IPS-20b (cell line): ENCODE measurements around the gene AKT3.
A peak's percentile ranks its signal among the peaks of the same experiment; 100 is the strongest.

Experiments used
- H3K27ac ChIP-seq: one replicate; pipeline ENCODE4 v1.5.1; 2013; ENCODE audit warnings: low read length
- H3K27me3 ChIP-seq: 2 replicates; pipeline ENCODE4 v1.6.1; 2013; ENCODE audit warnings: mild to moderate bottlenecking, low read length, inconsistent platforms; ENCODE audit not compliant: insufficient read depth
- H3K36me3 ChIP-seq: 2 replicates; pipeline ENCODE4 v1.6.1; 2013; ENCODE audit warnings: low read depth, mild to moderate bottlenecking, inconsistent platforms, low read length, moderate library complexity; ENCODE audit not compliant: insufficient read depth
- H3K4me1 ChIP-seq: 2 replicates; pipeline ENCODE4 v1.6.1; 2013; ENCODE audit warnings: mild to moderate bottlenecking, control low read depth, inconsistent platforms, low read length, moderate library complexity; ENCODE audit not compliant: insufficient read depth
- H3K4me3 ChIP-seq: 2 replicates; pipeline ENCODE4 v1.5.1; 2013; ENCODE audit warnings: mild to moderate bottlenecking, low read length, inconsistent platforms
- H3K9ac ChIP-seq: 2 replicates; pipeline ENCODE4 v1.6.1; 2013; ENCODE audit warnings: low read depth, mild to moderate bottlenecking, inconsistent platforms, low read length, moderate library complexity
- H3K9me3 ChIP-seq: 2 replicates; pipeline ENCODE4 v1.6.1; 2013; ENCODE audit warnings: mild to moderate bottlenecking, low read depth, low read length, inconsistent platforms; ENCODE audit not compliant: insufficient read depth

The AKT3 gene

DNA sequence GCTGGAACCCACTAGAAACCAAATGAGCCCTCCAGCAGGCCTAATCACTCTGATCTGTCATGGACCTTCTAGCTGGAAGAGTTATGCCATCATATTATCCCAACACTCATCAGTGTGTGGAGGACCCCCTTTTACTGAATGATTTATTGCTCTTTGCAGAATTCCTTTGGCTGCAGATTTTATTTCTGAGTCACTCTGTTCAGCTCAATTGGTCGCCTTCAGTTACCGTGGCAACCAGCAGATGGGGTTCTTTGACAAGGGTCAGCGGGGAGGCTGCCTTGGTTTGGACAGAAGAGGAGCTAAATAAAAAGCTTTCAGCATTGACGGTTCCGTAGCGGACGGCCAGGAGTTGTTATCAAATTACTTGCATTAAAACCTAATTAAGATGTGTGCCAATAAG lies 374.1 kb downstream of the AKT3 start:
- no peaks in the 10 kb centered on the region for H3K9me3 ChIP-seq
- no peak overlapping the region for H3K4me3 ChIP-seq
- H3K4me1 ChIP-seq, result peaks cover 26% of the 10 kb centered on the region

DNA sequence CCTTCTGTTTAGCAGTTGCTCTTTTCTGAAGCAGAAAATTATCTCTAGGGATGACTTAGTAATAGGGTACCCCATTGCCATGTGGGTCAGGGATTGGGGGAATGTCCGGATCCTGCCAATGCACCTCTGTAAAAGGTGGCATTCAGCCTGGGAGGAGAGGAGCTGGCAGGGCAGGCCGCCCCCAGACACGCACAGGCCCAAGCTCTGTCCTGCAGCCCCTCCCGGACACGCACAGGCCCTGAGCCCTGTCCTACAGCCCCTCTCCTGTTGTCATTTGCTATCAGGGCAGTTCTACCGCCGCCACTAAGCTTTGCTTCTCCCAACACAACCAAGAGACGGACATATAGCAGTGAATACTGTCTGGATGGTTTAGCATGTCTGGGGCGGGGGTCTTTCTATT lies 375.1 kb downstream of the AKT3 start:
- Histone ChIP-seq H3K9ac (no peak overlapping the region), H3K4me1 (peaks cover 37% of the 10 kb centered on the region), H3K27ac (no peak overlapping the region), H3K27me3 (peaks cover 7% of the 10 kb centered on the region; the same call in 1 of the 2 replicates), H3K4me3 (no peak overlapping the region; the same call in 1 of the 2 replicates), H3K9me3 (no peaks in the 10 kb centered on the region), H3K36me3 (no peaks in the 10 kb centered on the region)

More for the DNA sequence above, 374.1 kb downstream of the AKT3 start:
- no peak overlapping the region for H3K27ac ChIP-seq
- peaks cover 7% of the 10 kb centered on the region; the same call in 1 of the 2 replicates for H3K27me3 ChIP-seq
- no peak overlapping the region for H3K9ac ChIP-seq
- no peaks in the 10 kb centered on the region for H3K36me3 ChIP-seq

DNA sequence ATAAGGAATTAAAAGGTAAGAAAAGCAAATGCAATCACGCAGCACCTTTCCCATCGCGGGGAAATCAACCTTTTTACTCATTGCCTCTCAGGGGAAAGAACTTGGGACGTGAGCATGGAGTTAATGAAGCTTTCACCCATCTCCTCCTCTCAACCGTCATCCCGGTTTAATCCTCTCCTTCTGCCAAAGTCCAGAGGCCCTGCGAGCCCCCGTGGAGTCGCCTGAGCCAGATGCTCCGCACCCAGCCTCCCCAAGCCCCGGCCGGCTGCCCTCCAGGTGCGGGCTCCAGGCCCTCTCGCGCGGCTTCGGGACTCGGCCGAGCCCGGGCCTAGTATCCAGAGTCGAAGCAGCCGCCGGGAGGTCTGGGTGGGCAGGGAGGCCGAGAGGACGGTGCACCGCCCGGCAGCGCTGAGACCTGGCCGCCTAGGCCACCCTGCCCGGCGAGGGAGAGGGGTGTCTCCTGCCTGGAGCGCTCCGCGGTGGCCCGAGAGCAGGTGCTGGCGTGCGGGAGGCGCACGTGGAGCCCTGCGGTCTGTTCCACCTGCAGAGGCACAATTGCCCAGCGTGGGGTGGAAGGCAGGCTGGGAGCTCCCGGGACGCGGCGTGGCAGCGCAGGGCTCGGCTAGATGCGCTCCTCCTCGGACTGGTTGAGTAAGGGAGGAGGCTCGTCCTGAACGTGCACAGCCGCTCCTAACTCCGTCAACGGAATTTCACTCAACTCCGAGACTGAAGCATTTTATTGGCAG lies 375.7 kb downstream of the AKT3 start:
- H3K4me1 ChIP-seq, result peaks cover 38% of the 10 kb centered on the region
- H3K4me3 ChIP-seq, result no peak overlapping the region; the same call in 1 of the 2 replicates
- H3K36me3 ChIP-seq, result no peaks in the 10 kb centered on the region
- H3K9me3 ChIP-seq, result no peaks in the 10 kb centered on the region
- peak overlapping the region; percentile 17; the same call in 1 of the 2 replicates for H3K9ac ChIP-seq
- no peak overlapping the region for H3K27ac ChIP-seq
- peaks cover 7% of the 10 kb centered on the region; the same call in 1 of the 2 replicates for H3K27me3 ChIP-seq

DNA sequence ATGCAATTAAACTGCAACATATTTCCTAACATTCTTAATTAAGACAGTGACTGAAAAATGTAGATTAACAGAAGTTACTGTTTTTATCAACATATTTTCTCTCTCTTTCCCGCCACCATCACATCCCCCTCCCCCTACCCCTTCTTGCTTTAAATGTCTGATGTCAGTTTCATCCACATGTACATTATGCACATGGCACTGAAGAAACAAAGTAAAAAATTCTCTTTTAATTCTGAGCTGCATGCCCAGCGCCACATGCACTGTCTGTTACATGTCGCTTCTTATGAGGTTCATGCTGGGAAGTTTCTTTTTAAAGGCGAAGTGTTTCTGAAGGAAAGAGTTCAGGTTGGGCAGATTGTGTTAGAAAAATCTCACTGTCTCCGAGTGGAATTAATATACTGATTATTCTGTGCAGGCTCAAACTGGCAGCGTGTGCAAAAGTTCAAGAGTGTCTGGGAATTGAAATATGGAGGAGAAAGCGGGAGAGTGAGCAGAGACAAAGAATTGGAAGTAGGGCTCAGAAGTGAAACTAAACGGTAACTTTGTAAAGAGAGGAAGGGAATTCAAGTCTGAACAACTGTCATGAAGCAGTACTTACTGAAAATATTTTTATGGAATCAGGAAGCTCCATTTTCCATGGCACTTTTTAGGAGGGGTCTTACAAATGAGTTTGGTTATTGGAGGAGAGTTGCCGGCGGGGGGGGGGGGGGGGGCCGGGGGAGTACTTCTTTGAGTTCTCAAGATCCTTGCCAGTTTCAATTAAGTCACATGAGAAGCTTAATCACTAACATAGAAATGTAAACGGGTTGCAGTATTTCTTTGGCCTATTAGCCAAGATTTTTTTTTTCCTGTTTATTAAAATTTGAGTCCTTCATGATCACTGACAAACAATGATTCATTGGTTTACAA lies 376.6 kb downstream of the AKT3 start:
- no peak overlapping the region; the same call in 1 of the 2 replicates for H3K4me3 ChIP-seq
- H3K9ac ChIP-seq, result peak overlapping the region; percentile 17; the same call in 1 of the 2 replicates
- no peak overlapping the region for H3K27ac ChIP-seq

DNA sequence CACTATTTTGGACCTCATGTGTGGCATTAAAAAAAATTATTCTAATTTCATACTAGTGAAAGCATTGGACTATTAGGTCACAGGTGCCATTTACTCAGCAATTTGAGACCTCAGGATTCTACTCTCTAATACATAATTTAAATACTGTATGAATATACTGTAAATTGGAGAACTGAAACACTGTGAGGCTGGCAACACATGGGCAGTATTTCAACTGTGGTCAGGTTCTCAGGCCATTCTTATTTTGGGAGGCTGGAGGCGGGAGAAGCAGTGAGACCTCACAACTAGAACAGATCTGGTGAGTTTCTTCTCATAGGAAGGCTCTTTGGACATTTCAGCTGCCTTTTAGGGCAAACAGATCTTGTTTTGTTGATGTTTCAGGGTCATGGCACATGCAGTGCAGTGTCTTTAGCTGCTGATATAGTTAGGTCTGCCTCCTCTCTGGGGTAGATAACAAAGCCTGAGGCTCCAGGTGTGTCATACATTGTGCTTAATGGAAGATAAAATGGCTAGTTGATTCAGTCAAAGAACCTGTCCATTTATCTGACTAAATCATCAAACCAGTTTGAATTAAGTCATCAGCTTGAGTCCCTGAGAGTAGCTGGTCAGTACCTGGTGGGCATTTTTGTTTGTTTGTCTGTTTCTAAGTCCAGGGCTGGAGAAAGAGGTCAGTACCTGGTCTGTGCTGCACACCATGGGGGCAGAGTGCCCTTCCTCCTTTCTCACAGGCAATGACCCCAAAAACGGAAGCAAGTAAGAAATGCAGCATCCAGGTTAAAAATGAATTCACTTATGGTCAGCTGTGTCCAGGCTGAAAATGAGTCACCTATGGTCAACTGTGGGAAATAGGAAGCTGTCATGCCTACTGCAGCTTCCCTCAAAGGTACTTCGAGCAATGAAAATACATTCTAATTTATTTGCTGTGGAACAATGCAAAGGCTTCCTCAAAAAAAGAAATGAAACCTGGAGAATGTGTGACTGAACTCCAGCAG lies 378.0 kb downstream of the AKT3 start:
- no peaks in the 10 kb centered on the region for H3K36me3 ChIP-seq
- peaks cover 7% of the 10 kb centered on the region; the same call in 1 of the 2 replicates for H3K27me3 ChIP-seq
- H3K27ac ChIP-seq, result no peak overlapping the region
- H3K9me3 ChIP-seq, result no peaks in the 10 kb centered on the region
- no peak overlapping the region for H3K9ac ChIP-seq
- H3K4me1 ChIP-seq, result peaks cover 38% of the 10 kb centered on the region
- H3K4me3 ChIP-seq, result no peak overlapping the region

More for the DNA sequence above, 376.6 kb downstream of the AKT3 start:
- H3K4me1 ChIP-seq, result peaks cover 38% of the 10 kb centered on the region
- H3K9me3 ChIP-seq, result no peaks in the 10 kb centered on the region
- H3K36me3 ChIP-seq, result no peaks in the 10 kb centered on the region
- H3K27me3 ChIP-seq, result peaks cover 7% of the 10 kb centered on the region; the same call in 1 of the 2 replicates

DNA sequence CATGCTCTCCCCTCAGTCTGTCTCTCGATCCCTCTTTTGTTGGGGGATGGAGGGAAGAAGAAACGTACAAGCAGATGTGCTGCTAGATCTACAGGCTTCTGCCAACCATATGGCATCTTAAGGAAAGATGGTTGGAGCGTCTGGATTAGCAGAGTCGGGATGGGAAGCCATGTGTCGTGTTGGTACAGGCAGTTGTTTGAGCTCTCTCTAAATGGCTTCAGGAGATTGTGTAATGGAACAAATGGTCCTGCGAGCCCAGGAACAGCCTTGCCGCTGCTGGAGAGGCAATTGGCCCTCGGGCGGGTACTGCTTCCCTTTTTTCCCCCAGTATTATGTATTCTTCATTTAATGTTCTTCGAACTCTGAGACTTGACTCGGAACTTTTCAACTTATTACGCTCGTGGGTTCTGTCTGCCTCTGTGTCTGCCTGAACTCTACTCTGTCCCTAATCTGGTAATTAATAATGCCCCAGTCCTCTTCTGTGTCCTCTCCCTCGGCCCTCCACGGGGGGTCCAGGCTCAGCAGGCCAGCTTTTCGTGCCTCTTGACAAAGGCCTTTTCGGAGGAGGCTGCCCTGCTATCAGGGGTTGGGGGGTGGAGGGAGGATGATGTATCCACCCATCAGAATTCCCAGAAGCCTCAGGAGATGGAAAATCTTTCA lies 378.9 kb downstream of the AKT3 start:
- Histone ChIP-seq H3K4me3 (peak overlapping the region; percentile 5; the same call in 1 of the 2 replicates), H3K9ac (peak overlapping the region; percentile 34; the same call in 1 of the 2 replicates), H3K36me3 (no peaks in the 10 kb centered on the region), H3K4me1 (peaks cover 38% of the 10 kb centered on the region), H3K27ac (no peak overlapping the region), H3K27me3 (peaks cover 7% of the 10 kb centered on the region; the same call in 1 of the 2 replicates), H3K9me3 (no peaks in the 10 kb centered on the region)

DNA sequence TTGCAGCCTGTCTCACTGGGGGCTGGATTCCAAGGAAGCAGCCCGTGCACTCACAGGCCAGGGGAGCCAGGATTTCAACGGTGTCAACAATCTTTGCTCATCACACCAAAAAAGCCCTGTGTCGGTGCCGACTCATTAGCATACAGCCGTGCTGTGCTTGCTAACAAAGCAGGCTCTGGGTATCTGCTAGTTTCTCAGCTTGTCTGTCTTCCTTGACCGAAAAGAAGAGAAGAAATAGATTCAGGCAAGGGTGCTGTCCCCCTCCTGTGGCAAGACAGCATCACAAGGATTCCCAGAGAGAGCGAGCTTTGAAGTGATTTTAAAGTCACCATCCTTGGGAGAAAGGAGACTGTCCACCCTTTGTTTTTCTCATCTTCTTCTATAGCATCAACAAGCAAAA lies 379.5 kb downstream of the AKT3 start:
- Histone ChIP-seq H3K4me1 (peaks cover 34% of the 10 kb centered on the region), H3K36me3 (no peaks in the 10 kb centered on the region), H3K27me3 (peaks cover 7% of the 10 kb centered on the region; the same call in 1 of the 2 replicates), H3K9me3 (no peaks in the 10 kb centered on the region), H3K27ac (no peak overlapping the region), H3K9ac (peak overlapping the region; percentile 34; the same call in 1 of the 2 replicates), H3K4me3 (peak overlapping the region; percentile 5; the same call in 1 of the 2 replicates)

DNA sequence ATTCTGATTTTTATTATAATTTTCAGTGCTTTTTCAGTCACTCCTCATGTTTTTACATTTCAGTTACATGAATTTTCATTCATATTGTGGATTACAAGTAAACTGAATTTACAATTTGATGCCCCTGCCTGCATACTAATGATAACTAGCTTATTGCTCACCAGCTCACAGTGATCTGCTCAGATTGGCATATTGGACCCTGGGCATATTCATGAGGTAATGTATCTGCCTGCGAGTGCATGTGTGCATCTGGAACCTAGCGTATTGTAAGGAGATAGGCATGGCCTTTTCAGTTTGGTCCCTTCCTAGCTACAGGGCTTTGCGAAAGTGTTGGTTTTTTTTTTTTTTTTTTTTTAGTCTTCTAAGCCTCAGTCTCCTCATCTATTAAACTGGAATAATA lies 380.5 kb downstream of the AKT3 start:
- Histone ChIP-seq H3K27me3 (no peaks in the 10 kb centered on the region; the same call in 1 of the 2 replicates), H3K36me3 (no peaks in the 10 kb centered on the region), H3K4me3 (no peak overlapping the region), H3K9ac (no peak overlapping the region), H3K27ac (no peak overlapping the region), H3K9me3 (no peaks in the 10 kb centered on the region), H3K4me1 (peaks cover 33% of the 10 kb centered on the region)

DNA sequence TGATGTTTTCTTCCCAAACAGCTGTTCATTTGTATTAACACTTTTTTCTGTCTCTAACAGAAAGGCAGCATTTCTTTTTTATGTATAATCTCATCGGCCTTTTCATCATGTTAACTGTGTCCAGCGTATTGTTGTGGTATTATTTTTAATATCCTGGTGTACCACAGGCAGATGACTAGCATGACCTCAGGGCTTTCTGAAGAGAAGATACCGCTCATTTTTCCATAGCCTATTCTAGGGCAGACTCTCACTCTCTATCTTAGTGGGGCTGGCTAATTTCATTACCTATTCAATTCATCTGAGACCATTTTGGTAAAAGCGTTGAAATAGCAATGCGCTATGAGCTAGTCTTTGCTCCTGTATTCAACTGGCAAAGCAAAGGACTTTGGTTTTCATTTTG lies 384.3 kb downstream of the AKT3 start:
- H3K36me3 ChIP-seq, result no peaks in the 10 kb centered on the region
- no peak overlapping the region for H3K27ac ChIP-seq
- no peaks in the 10 kb centered on the region for H3K27me3 ChIP-seq
- no peak overlapping the region for H3K9ac ChIP-seq
- peaks cover 9% of the 10 kb centered on the region for H3K4me1 ChIP-seq
- H3K4me3 ChIP-seq, result no peak overlapping the region
- H3K9me3 ChIP-seq, result no peaks in the 10 kb centered on the region

DNA sequence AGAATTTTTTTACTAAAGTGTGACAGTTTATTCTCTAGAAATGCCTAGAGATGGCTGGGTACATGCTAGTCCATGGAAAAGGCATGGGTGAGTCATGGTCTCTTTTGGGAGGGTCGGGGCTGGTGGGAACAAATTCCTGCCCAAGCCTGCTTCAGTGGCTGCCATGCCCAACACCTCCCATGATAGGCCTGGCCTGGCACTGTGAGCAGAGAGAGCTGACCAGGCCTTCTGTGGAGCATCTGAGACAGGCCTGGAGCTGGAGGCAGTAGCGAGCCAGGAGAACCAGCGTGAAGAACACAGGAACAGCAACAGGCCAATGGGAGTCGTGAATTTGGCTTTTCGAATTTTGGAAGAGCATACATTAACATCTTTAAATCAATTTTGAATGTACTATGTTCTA lies 385.0 kb downstream of the AKT3 start:
- no peaks in the 10 kb centered on the region for H3K9me3 ChIP-seq
- H3K36me3 ChIP-seq, result no peaks in the 10 kb centered on the region
- H3K27me3 ChIP-seq, result no peaks in the 10 kb centered on the region
- peaks cover 2% of the 10 kb centered on the region for H3K4me1 ChIP-seq
- H3K27ac ChIP-seq, result no peak overlapping the region
- no peak overlapping the region for H3K4me3 ChIP-seq
- no peak overlapping the region for H3K9ac ChIP-seq
